Cardiac fibroblast (primary cell): Measurements from ENCODE around the gene ALK.

Source experiments
- DNase-seq, 2 donors: peaks; one replicate each; pipeline versions ENCODE4 v3.0.0 to v3.0.0-alpha.2; 2010; ENCODE audit warnings: low read depth in 2 of 2
- H3K4me3 ChIP-seq, 2 donors: replicated peaks in 1 of 2; 1 replicate in 1 of 2; 2 replicates in 1 of 2; pipeline ENCODE4 v1.5.1; 2011; ENCODE audit warnings: low read depth in 2 of 2, low read length in 2 of 2, mild to moderate bottlenecking in 2 of 2, moderate library complexity in 1 of 2
- TF ChIP-seq, protein P1 (sequence below): IDR thresholded peaks from one replicate; pipeline ENCODE4 v1.5.1; 2011; ENCODE audit warnings: low read depth, mild to moderate bottlenecking, low read length, inconsistent platforms

The ALK gene

DNA sequence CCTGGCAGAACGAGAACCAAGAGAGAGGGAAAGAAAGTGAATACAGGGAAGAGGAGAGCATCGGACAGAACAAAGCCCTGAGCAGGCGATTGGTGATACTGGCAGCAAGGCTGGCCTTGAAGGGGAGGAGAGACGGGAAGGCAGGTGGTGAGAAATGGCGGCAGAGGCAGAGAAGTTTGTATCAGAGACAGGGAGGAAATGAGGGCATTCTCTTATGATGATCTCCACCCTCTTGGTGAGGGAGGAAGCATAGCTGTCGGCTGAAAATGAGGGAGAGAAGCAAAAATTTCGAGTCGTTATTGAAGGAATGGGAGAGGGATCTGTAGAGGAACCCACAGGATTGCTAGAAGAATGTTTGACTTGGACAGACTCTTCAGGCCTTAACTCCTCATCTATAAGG, 725.6 kb downstream of the ALK start:
- H3K4me3 ChIP-seq: no peak overlapping the region
- TF ChIP-seq, protein P1, sequence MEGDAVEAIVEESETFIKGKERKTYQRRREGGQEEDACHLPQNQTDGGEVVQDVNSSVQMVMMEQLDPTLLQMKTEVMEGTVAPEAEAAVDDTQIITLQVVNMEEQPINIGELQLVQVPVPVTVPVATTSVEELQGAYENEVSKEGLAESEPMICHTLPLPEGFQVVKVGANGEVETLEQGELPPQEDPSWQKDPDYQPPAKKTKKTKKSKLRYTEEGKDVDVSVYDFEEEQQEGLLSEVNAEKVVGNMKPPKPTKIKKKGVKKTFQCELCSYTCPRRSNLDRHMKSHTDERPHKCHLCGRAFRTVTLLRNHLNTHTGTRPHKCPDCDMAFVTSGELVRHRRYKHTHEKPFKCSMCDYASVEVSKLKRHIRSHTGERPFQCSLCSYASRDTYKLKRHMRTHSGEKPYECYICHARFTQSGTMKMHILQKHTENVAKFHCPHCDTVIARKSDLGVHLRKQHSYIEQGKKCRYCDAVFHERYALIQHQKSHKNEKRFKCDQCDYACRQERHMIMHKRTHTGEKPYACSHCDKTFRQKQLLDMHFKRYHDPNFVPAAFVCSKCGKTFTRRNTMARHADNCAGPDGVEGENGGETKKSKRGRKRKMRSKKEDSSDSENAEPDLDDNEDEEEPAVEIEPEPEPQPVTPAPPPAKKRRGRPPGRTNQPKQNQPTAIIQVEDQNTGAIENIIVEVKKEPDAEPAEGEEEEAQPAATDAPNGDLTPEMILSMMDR: no peak
- no peak for DNase-seq

DNA sequence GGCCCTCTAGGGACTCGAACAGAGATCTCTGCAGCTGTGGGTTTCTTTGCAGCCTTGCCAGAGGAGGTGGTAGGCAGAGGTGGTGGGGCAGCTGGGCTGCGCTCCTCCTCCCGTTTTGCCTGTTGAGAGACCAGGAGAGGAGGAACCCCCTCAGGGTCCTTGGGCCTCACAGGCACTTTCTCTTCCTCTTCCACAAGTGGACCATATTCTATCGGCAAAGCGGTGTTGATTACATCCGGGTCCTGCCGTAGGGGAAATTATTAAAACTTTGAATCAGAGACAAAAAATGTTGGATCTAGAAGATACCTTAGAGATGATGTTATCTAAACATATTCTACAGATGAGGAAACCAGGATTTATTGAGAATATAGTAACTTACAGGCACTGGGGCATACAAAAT, 727.7 kb downstream of the ALK start:
- TF ChIP-seq, protein P1: no peak
- no peak overlapping the region for H3K4me3 ChIP-seq
- no peak for DNase-seq

DNA sequence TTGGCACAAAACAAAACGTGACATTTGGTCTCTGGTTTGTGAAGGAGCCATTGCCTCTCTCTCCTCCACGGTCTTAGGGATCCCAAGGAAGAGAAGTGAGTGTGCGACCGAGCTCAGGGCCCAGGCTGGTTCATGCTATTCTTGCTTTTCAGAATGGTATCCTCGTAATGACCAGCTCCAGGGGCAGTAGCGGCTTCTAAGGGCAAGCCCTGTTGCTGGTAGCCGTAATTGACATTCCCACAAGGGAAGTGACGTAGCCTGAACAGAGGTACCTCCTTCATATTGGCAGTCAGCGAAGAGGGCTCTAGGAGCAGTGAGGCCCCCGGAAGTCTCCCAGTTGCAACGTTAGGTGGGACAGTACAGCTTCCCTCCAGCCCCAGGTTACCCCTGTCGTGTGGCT, 728.3 kb downstream of the ALK start:
- no peak for DNase-seq
- TF ChIP-seq, protein P1: no peak
- H3K4me3 ChIP-seq: no peak overlapping the region

DNA sequence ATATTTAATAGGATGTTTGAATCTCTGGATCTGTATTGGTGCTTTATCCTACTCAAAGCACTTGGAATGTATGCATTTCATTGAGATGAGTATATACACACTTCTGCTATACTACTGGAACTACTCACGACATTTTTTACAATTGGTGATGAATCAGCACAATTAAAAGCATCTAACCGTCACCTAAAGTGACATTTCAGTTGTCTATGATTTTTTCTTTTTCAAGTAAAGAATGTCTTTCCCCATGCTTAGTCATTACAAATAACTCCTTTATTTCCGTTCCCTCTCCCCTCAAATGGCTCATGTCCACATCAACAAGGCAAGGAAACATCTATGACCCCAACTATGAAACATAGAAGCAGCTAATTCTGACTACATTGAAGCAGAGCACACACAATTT, 728.9 kb downstream of the ALK start:
- no peak overlapping the region for H3K4me3 ChIP-seq
- TF ChIP-seq, protein P1: no peak
- peak; percentile 11 to 33 for DNase-seq

DNA sequence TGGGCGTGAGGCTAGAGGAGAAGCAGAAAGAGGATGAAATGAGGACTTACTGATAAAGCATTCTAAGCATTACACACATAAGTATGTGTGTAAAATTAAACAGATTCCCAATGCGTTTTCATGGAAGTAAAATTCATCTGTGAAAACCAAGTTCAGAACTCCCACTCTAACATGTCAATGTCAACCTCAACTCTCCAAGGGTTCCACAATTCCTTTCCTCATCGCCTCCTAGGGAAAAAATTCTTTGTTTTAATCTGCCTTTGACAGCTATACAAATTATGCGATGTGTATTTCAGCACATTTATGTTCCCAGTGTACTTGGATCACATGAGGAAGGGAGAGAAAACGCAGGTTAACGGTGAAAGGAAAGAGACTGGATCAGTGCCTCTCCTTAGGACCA, 729.6 kb downstream of the ALK start:
- TF ChIP-seq, protein P1: no peak
- no peak overlapping the region for H3K4me3 ChIP-seq
- no peak for DNase-seq

DNA sequence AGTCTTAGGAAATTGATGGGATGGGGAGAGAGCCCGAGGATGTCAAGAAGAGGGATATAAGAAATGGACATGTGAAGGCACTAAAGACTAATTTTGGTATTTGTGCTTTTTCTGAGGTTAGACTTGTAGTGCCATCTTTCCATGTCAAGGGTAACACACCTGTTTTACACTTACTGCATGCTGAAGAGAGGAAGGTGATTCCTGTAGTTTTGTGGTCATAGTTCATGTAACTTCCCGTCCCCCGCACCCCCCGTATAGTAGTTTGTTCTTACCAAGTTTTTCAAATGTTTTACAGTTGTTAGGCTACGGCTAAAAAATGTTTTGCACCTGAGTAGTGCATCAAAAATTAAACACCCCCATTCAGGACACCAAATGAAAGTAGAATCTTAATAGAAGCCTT, 732.3 kb downstream of the ALK start:
- no peak overlapping the region for H3K4me3 ChIP-seq
- TF ChIP-seq, protein P1: no peak
- DNase-seq: no peak

DNA sequence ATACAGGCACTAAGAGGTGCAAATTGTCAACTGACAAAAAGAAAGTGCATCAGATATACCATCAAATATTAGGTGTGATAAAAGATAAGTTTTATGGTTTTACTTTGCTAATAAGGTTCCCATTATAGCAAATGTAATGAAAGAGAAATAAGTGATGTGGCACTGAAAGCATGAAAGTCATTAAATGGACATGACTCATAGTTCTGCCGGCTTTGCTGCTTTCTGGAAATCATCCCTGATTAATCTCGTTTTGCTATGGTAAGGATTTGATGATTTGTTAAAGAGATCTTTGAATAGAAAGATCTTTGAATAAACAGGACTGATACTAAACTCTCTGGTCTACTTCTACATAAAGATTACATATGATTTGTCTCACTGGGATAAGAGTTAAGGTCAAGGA, 733.5 kb downstream of the ALK start:
- TF ChIP-seq, protein P1: no peak
- peak; percentile 16 to 33 for DNase-seq
- no peak overlapping the region for H3K4me3 ChIP-seq
